ENCODE measurements around the gene HMCES.
"Not testable (repeated sequence)": the region's sequence is repeated elsewhere in the genome, so short reads cannot be mapped to it uniquely, and the experiment has no call there.

GRCh38 chr3:129339186-129339585 is 60.5 kb downstream of the HMCES start:
- not testable (repeated sequence) for TF ChIP-seq CTCF (conservative IDR thresholded peaks at IDR 0.05 in 1 of 2, IDR thresholded peaks at IDR 0.05 in 1 of 2; ENCODE audit: extremely low read depth in 1 of 2, insufficient read depth in 1 of 2, low read depth in 1 of 2, low read length in 2 of 2); EZH2 (IDR thresholded peaks at IDR 0.05; ENCODE audit: borderline replicate concordance, low read length)
